HG03378 (cell line): ENCODE measurements around the gene CHRNA1.

Experiments used
- ATAC-seq: cut with Tn5 transposase; IDR thresholded peaks from one replicate; pipeline ENCODE4 v1.9.1; 2021; ENCODE audit warnings: mild to moderate bottlenecking, moderate library complexity; ENCODE audit not compliant: unreplicated experiment

CHRNA1 gene

GRCh38 chr2:174764280-174765255 is at the start of gene CHRNA1:
CHRNA1 (minus strand) TSS chr2:174764472; CDS start chr2:174764394, 78 bp downstream.
- no peak for ATAC-seq

- no peak for ATAC-seq
These were observed 47.8 kb upstream of the CHRNA1 start for GRCh38 chr2:174812037-174812436.

GRCh38 chr2:174807931-174808330 is 43.7 kb upstream of the CHRNA1 start:
- ATAC-seq, result no peak

GRCh38 chr2:174805803-174806202 is 41.5 kb upstream of the CHRNA1 start:
- ATAC-seq, result no peak

GRCh38 chr2:174802459-174802858 is 38.2 kb upstream of the CHRNA1 start:
- ATAC-seq, result no peak

GRCh38 chr2:174800436-174801205 is 36.3 kb upstream of the CHRNA1 start:
- ATAC-seq, result no peak

GRCh38 chr2:174798801-174799200 is 34.5 kb upstream of the CHRNA1 start:
- ATAC-seq, result no peak

- ATAC-seq, result no peak
These were observed 33.6 kb upstream of the CHRNA1 start for GRCh38 chr2:174797781-174798276.

- ATAC-seq, result no peak
These were observed 32.1 kb upstream of the CHRNA1 start for GRCh38 chr2:174796319-174796771.

GRCh38 chr2:174794851-174795374 is 30.6 kb upstream of the CHRNA1 start:
- no peak for ATAC-seq

GRCh38 chr2:174792309-174793025 is 28.2 kb upstream of the CHRNA1 start:
- ATAC-seq, result no peak

- no peak for ATAC-seq
These were observed 27.5 kb upstream of the CHRNA1 start for GRCh38 chr2:174791746-174792280.

- no peak for ATAC-seq
These were observed 26.7 kb upstream of the CHRNA1 start for GRCh38 chr2:174791020-174791419.

GRCh38 chr2:174789001-174789400 is 24.7 kb upstream of the CHRNA1 start:
- no peak for ATAC-seq

- ATAC-seq, result no peak
These were observed 24.1 kb upstream of the CHRNA1 start for GRCh38 chr2:174788291-174788929.

GRCh38 chr2:174787487-174788205 is 23.4 kb upstream of the CHRNA1 start:
- no peak for ATAC-seq

GRCh38 chr2:174786066-174786725 is 21.9 kb upstream of the CHRNA1 start:
- no peak for ATAC-seq

GRCh38 chr2:174785481-174785880 is 21.2 kb upstream of the CHRNA1 start:
- ATAC-seq, result no peak

GRCh38 chr2:174784909-174785308 is 20.6 kb upstream of the CHRNA1 start:
- ATAC-seq, result no peak
